Stimulated activated naive B cell treated with anti-CD40 and anti-IgM and Interleukin-4, amounts not matched to agents 10 μg/mL and 1 μg/mL and 100 μg/mL, for 72 hours (primary cell): ENCODE measurements around the gene KIAA1671.
"Not testable (repeated sequence)": the region's sequence is repeated elsewhere in the genome, so short reads cannot be mapped to it uniquely, and the experiment has no call there.

Experiments
- ATAC-seq, 2 donors: fragments of 150-1000 bp; cut with Tn5 transposase; replicated peaks; 2 replicates each; pipeline ENCODE4 v1.10.0; 2021; ENCODE audit warnings: moderate library complexity in 1 of 2
- DNase-seq: peaks from one replicate; pipeline ENCODE4 v3.0.0; 2021
- H3K27ac Mint-ChIP-seq: one replicate; pipeline ENCODE4 v1.8.0; 2022; ENCODE audit warnings: mild to moderate bottlenecking, mixed read lengths
- H3K27me3 Mint-ChIP-seq, 2 donors: one replicate each; pipeline ENCODE4 v1.8.0; 2022; ENCODE audit warnings: mixed read lengths in 2 of 2
- H3K36me3 Mint-ChIP-seq, 2 donors: one replicate each; pipeline ENCODE4 v1.8.0; 2022; ENCODE audit warnings: mixed read lengths in 2 of 2, mild to moderate bottlenecking in 1 of 2
- H3K4me1 Mint-ChIP-seq, 2 donors: one replicate each; pipeline ENCODE4 v1.8.0; 2022; ENCODE audit warnings: mixed read lengths in 2 of 2, mild to moderate bottlenecking in 1 of 2
- H3K4me3 Mint-ChIP-seq, 2 donors: one replicate each; pipeline ENCODE4 v1.8.0; 2022; ENCODE audit warnings: mild to moderate bottlenecking in 2 of 2, mixed read lengths in 2 of 2, moderate library complexity in 1 of 2
- H3K9me3 Mint-ChIP-seq, 2 donors: one replicate each; pipeline ENCODE4 v1.8.0; 2022; ENCODE audit warnings: mixed read lengths in 2 of 2, mild to moderate bottlenecking in 1 of 2

Gene KIAA1671

GRCh38 chr22:25178869-25179631, 226.5 kb downstream of the KIAA1671 start:
- H3K4me1 Mint-ChIP-seq, H3K4me3 Mint-ChIP-seq, H3K9me3 Mint-ChIP-seq, H3K36me3 Mint-ChIP-seq, DNase-seq, H3K27me3 Mint-ChIP-seq, H3K27ac Mint-ChIP-seq: not testable (repeated sequence)
- peak; percentile 69 to 71 for ATAC-seq

- H3K9me3 Mint-ChIP-seq, result peaks cover 9% of the 10 kb centered on the region in 2 donors
- no peak overlapping the region for H3K27ac Mint-ChIP-seq
- H3K4me3 Mint-ChIP-seq, result no peak overlapping the region
- peaks cover 4 to 6% of the 10 kb centered on the region in 2 donors for H3K27me3 Mint-ChIP-seq
- H3K4me1 Mint-ChIP-seq, result no peaks in the 10 kb centered on the region
- H3K36me3 Mint-ChIP-seq, result no peaks in the 10 kb centered on the region
- ATAC-seq (no peak), DNase-seq (no peak)
Measured at GRCh38 chr22:25182131-25183110, 229.9 kb downstream of the KIAA1671 start.

- DNase-seq (no peak), ATAC-seq (no peak)
- H3K36me3 Mint-ChIP-seq, result no peaks in the 10 kb centered on the region
- H3K4me3 Mint-ChIP-seq, result no peak overlapping the region
- H3K27me3 Mint-ChIP-seq, result peaks cover 4 to 6% of the 10 kb centered on the region in 2 donors
- H3K27ac Mint-ChIP-seq, result no peak overlapping the region
- H3K9me3 Mint-ChIP-seq, result peaks cover 7 to 9% of the 10 kb centered on the region in 2 donors
- H3K4me1 Mint-ChIP-seq, result no peaks in the 10 kb centered on the region
Measured at GRCh38 chr22:25183949-25184619, 231.6 kb downstream of the KIAA1671 start.

- H3K36me3 Mint-ChIP-seq, result no peaks in the 10 kb centered on the region
- H3K4me1 Mint-ChIP-seq, result no peaks in the 10 kb centered on the region
- DNase-seq, result no peak
- H3K9me3 Mint-ChIP-seq, result no peaks in the 10 kb centered on the region
- H3K4me3 Mint-ChIP-seq, result no peak overlapping the region
- ATAC-seq, result no peak
- H3K27ac Mint-ChIP-seq, result no peak overlapping the region
- peaks cover 4 to 6% of the 10 kb centered on the region in 2 donors for H3K27me3 Mint-ChIP-seq
Measured at GRCh38 chr22:25186140-25186539, 233.6 kb downstream of the KIAA1671 start.

- no peaks in the 10 kb centered on the region for H3K36me3 Mint-ChIP-seq
- H3K4me1 Mint-ChIP-seq, result no peaks in the 10 kb centered on the region
- peaks cover under 1 to 1% of the 10 kb centered on the region in 2 donors for H3K27me3 Mint-ChIP-seq
- H3K4me3 Mint-ChIP-seq, result no peak overlapping the region
- H3K9me3 Mint-ChIP-seq, result no peaks in the 10 kb centered on the region
- ATAC-seq (no peak), DNase-seq (no peak)
- H3K27ac Mint-ChIP-seq, result no peak overlapping the region
Measured at GRCh38 chr22:25187469-25187868, 235.0 kb downstream of the KIAA1671 start.

GRCh38 chr22:25192406-25192805, 239.9 kb downstream of the KIAA1671 start:
- no peaks in the 10 kb centered on the region for H3K4me1 Mint-ChIP-seq
- peaks cover 0 to 2% of the 10 kb centered on the region in 2 donors for H3K9me3 Mint-ChIP-seq
- H3K4me3 Mint-ChIP-seq, result no peak overlapping the region
- H3K27me3 Mint-ChIP-seq, result peaks cover 0 to 13% of the 10 kb centered on the region in 2 donors
- no peak overlapping the region for H3K27ac Mint-ChIP-seq
- no peak for ATAC-seq
- no peak for DNase-seq
- H3K36me3 Mint-ChIP-seq, result no peaks in the 10 kb centered on the region

- Mint-ChIP-seq H3K27me3 (peaks cover 0 to 14% of the 10 kb centered on the region in 2 donors), H3K9me3 (peaks cover 0 to 2% of the 10 kb centered on the region in 2 donors), H3K4me1 (no peaks in the 10 kb centered on the region), H3K27ac (no peak overlapping the region), H3K4me3 (no peak overlapping the region), H3K36me3 (no peaks in the 10 kb centered on the region)
- DNase-seq (no peak), ATAC-seq (no peak)
Measured at GRCh38 chr22:25193130-25193529, 240.6 kb downstream of the KIAA1671 start.

- DNase-seq (no peak), ATAC-seq (no peak)
- H3K9me3 Mint-ChIP-seq, result peaks cover 0 to 2% of the 10 kb centered on the region in 2 donors
- H3K27ac Mint-ChIP-seq, result no peak overlapping the region
- H3K4me1 Mint-ChIP-seq, result no peaks in the 10 kb centered on the region
- H3K36me3 Mint-ChIP-seq, result no peaks in the 10 kb centered on the region
- H3K4me3 Mint-ChIP-seq, result no peak overlapping the region
- peaks cover 0 to 14% of the 10 kb centered on the region in 2 donors for H3K27me3 Mint-ChIP-seq
Measured at GRCh38 chr22:25193548-25193947, 241.0 kb downstream of the KIAA1671 start.

- no peak for ATAC-seq
- Mint-ChIP-seq H3K4me3 (no peak overlapping the region), H3K4me1 (no peaks in the 10 kb centered on the region), H3K9me3 (peaks cover 0 to 2% of the 10 kb centered on the region in 2 donors), H3K27ac (no peak overlapping the region), H3K36me3 (no peaks in the 10 kb centered on the region), H3K27me3 (peaks cover 0 to 18% of the 10 kb centered on the region in 2 donors)
- no peak for DNase-seq
Measured at GRCh38 chr22:25196326-25196725, 243.8 kb downstream of the KIAA1671 start.

GRCh38 chr22:25197340-25197739, 244.8 kb downstream of the KIAA1671 start:
- no peak for DNase-seq
- ATAC-seq, result no peak
- peaks cover 0 to 2% of the 10 kb centered on the region in 2 donors for H3K9me3 Mint-ChIP-seq
- H3K27me3 Mint-ChIP-seq, result peaks cover 0 to 21% of the 10 kb centered on the region in 2 donors
- no peaks in the 10 kb centered on the region for H3K36me3 Mint-ChIP-seq
- peaks cover 0 to 1% of the 10 kb centered on the region in 2 donors for H3K4me1 Mint-ChIP-seq
- H3K27ac Mint-ChIP-seq, result no peak overlapping the region
- no peak overlapping the region for H3K4me3 Mint-ChIP-seq

GRCh38 chr22:25199731-25200520, 247.4 kb downstream of the KIAA1671 start, which contains the start of gene CRYBB3:
TSS of gene CRYBB3 (plus strand) at chr22:25199858. CDS start at chr22:25201397, 1,539 bp downstream.
- no peak within 1 kb of the TSS for H3K27ac Mint-ChIP-seq
- no peaks in the 10 kb centered on the region for H3K9me3 Mint-ChIP-seq
- no peak for ATAC-seq
- no peaks in the 10 kb centered on the region for H3K36me3 Mint-ChIP-seq
- H3K4me3 Mint-ChIP-seq, result no peak within 1 kb of the TSS
- H3K27me3 Mint-ChIP-seq, result peaks cover 0 to 18% of the 10 kb centered on the region in 2 donors
- no peak for DNase-seq
- peaks cover 0 to 1% of the 10 kb centered on the region in 2 donors for H3K4me1 Mint-ChIP-seq

GRCh38 chr22:25200967-25201366, 248.5 kb downstream of the KIAA1671 start:
- DNase-seq, result no peak
- peaks cover 0 to 1% of the 10 kb centered on the region in 2 donors for H3K4me1 Mint-ChIP-seq
- ATAC-seq, result no peak
- H3K9me3 Mint-ChIP-seq, result no peaks in the 10 kb centered on the region
- no peak overlapping the region for H3K4me3 Mint-ChIP-seq
- H3K36me3 Mint-ChIP-seq, result no peaks in the 10 kb centered on the region
- H3K27me3 Mint-ChIP-seq, result peaks cover 0 to 18% of the 10 kb centered on the region in 2 donors
- no peak overlapping the region for H3K27ac Mint-ChIP-seq

- no peaks in the 10 kb centered on the region for H3K9me3 Mint-ChIP-seq
- H3K36me3 Mint-ChIP-seq, result no peaks in the 10 kb centered on the region
- H3K27ac Mint-ChIP-seq, result no peak overlapping the region
- peaks cover 0 to 12% of the 10 kb centered on the region in 2 donors for H3K27me3 Mint-ChIP-seq
- peaks cover 0 to 1% of the 10 kb centered on the region in 2 donors for H3K4me1 Mint-ChIP-seq
- DNase-seq (no peak), ATAC-seq (no peak)
- no peak overlapping the region for H3K4me3 Mint-ChIP-seq
Measured at GRCh38 chr22:25201557-25202273, 249.2 kb downstream of the KIAA1671 start.
